T-helper 2 cell (primary cell): ENCODE results near the gene PLEKHA5.
"Not testable (repeated sequence)": the region's sequence is repeated elsewhere in the genome, so short reads cannot be mapped to it uniquely, and the experiment has no call there.

ENCODE experiments used
- DNase-seq, 5 experiments: peaks; one replicate each; pipeline versions ENCODE4 v3.0.0 to v3.0.0-alpha.2; 2012 to 2022

Gene PLEKHA5

DNA sequence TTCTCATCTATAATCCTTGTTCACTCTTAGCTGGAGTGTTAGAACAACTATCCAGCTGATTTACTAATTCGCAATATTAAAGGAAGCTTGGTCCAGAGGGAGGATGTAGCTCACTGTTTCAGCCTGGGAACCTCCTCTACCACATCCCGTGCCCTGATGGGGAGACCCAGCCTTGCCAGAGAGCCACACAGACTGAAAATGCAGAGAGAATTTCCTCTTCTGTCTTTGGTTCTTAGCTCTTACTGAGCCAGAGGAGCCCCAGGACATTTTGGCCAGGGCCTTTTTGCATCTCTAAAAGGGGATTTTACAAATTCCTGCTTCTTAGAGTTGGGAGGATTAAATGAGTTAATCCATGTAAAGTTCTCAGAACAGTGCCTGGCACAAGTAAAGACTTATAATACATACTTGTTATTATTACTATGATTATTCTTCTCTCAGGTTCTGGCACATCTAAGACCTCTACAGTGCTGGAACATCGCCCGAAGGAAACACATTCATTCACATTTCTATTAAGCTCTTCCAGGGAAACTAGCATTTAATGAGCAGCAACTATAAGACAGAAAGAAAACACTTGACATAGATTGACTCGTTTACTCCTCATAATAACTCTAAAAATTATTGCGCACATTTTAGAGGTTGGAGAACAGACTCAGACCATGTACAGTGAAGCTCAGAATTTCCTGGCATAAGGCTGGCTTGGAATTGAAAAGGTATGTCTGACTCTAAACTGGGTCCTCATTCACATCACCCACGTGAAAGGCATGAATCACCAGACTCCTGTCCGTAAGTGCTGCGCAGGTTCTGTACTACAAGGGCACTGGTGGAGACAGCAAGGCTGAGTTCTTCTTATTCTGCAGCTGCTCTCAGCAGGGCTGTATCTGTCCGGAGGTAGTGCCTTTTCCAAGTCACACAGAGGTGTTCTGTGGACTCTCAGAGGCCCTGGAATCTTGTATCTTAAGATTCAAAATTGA is 282.0 kb downstream of the PLEKHA5 start:
- DNase-seq = no peak

DNA sequence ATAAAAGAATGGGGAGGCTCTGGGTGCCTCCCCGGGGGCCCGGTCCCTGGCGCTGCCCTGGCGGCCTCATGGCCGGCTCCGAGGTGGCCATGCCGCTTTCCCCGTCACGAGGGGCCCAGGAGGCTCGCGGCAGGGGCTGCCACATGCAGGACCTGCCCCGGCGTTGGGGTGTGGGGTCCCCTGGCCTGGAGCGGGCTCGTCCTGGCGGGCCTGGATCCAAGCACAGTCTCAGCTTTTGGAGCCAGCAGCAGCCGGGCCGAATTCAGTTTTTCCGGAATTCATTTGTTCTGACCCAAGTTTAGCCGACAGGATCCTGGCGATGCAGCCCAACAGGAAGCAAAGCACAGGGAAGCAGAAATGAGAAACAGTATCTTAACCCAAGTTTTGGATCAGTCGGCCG is 283.3 kb downstream of the PLEKHA5 start:
- DNase-seq = no peak

DNA sequence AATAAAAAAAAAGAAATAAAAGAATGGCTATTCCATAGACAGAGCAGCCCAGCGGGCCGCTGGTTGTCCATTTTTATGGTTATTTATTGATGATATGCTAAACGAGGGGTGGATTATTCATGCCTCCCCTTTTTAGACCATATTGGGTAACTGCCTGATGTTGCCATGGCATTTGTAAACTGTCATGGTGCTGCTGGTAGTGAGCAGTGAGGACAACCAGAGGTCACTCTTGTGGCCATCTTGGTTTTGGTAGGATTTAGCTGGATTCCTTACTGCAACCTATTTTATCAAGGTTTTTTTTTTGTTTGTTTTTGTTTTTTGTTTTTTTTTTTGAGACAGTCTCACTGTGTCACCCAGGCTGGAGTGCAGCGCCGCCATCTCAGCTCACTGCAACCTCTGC is 284.0 kb downstream of the PLEKHA5 start:
- DNase-seq = not testable (repeated sequence)

DNA sequence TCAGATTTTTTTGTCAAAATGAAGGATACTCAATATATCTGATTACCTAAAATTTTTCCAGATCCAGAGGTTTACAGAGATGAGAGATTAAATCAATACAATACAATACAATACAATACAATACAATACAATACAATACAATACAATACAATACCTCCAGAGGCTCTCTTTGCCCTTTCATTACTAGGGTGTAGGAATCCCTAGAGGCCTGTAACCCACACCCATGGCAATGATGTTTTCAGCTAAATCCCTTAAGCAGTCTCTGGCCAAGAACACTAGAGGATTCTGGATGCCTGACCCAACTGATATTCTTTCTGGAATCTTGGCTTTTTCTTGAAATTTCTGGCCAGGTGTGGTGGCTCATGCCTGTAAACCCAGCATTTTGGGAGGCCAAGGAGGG is 286.0 kb downstream of the PLEKHA5 start:
- DNase-seq = no peak

DNA sequence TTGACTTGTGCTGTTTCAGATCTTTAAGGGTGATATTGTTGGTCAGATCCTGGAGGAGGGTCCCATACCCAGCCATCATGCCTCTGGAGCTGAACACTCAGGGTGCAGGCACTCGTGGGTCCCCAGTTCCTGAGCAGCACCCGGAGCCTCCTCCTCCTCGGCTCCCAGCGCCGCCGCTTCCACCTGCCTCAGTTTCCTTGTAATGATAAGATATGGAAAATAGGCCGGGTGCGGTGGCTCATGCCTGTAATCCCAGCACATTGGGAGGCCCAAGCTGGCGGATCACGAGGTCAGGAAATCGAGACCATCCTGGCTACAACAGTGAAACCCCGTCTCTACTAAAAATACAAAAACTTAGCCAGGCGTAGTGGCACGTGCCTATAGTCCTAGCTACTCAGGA is 289.6 kb downstream of the PLEKHA5 start:
- no peak for DNase-seq

DNA sequence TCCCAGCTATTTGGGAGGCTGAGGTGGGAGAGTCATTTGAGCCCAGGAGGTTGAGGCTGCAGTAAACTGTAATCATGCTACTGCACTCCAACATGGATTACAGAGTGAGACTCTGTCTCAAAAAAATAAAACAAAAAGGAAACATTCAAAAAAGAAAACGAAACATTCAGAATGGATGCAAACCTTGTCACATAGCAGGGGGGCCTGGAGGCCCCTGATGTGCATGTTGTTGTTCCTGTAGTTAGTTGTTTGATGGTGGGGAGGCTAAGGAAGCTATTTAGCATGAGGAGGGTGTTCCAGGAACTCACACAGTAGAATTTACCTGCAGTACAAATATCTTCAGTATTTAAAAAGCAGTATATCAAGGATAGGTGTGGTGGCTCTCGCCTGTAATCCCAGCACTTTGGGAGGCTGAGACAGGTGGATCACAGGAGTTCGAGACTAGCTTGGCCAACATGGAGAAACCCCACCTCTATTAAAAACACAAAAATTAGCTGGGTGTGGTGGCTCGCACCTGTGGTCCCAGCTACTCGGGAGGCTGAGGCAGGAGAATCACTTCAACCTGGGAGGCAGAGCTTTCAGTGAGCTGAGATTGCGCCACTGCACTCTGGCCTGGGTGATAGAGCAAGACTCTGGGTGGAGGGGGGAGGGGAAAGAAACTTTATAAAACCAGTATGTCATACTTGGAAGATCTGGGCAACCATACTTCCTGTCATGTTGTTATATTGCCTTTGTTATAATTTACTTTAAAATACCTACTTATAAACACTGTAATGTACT is 292.2 kb downstream of the PLEKHA5 start:
- DNase-seq = peak in 1 of 5 experiments; percentile 48

DNA sequence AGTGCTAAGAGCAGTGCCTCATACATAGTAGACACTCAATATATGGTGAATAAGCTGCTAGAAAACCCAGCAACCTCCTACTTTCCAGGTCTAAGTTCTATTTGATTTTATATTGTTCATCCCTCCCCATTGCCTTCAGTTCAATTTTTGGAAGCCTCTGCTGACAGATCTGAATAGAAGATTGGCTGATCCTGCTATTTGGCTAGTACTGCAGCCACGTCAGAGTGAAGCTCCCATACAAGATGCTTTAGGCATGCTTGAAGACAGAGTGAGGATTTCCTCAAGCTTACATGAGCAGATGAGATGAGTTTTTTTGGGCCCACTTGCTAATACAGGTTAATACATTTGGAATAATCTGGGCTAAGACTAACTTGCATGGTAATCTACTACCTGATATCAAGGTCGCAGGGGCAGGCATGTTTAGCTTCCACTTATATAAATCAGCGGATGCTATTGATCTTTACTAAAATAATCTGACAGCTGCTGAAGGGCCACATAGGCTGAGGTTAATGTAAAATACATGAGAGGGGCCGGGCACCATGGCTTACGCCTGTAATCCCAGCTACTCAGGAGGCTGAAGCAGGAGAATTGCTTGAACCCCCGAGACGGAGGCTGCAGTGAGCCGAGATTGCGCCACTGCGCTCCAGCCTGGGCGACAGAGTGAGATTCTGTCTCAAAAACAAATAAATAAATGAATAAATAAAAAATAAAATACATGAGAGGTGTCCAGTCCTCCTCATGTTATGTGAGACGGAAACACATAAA is 293.8 kb downstream of the PLEKHA5 start:
- DNase-seq = no peak
